Measurements from ENCODE around the gene NODAL. TPM values are rescaled to one million over a fixed set of nuclear protein-coding genes. Genes with fewer than 3 reads are reported as not detected.
A peak's percentile ranks its signal among the peaks of the same experiment; 100 is the strongest.

The NODAL gene
- total and polyA plus RNA-seq, 7 experiments from 2014 or later, result not detected

GRCh38 chr10:70465832-70466231, 24.4 kb upstream of the NODAL start:
- H3K4me3 ChIP-seq (ENCODE audit: low read length), result no peak overlapping the region
- no peaks in the 10 kb centered on the region for H3K36me3 ChIP-seq (ENCODE audit: control insufficient read depth in 2 of 3, insufficient read depth in 3 of 3, low read length in 3 of 3)
- Mint-ChIP-seq H3K27ac (no peak overlapping the region), H3K27me3 (peaks cover 0 to 23% (median 6%) of the 10 kb centered on the region in 5 donors), H3K9me3 (no peaks in the 10 kb centered on the region), H3K4me3 (no peak overlapping the region), H3K36me3 (no peaks in the 10 kb centered on the region), H3K4me1 (peaks cover 0 to 6% (median 0%) of the 10 kb centered on the region in 7 donors)
- no peaks in the 10 kb centered on the region for H3K27me3 ChIP-seq (ENCODE audit: control insufficient read depth in 2 of 2, insufficient read depth in 2 of 2, low read length in 2 of 2)
- ATAC-seq (no peak), DNase-seq (no peak)
- ChIA-PET POLR2A (no interaction called here), CTCF (no interaction called here)
- intact Hi-C loops (cut with micrococcal nuclease), result no loop called here
- H3K9me3 ChIP-seq (ENCODE audit: control insufficient read depth in 2 of 3, low read length in 3 of 3), result no peaks in the 10 kb centered on the region
- H3K4me1 ChIP-seq (ENCODE audit: control insufficient read depth in 2 of 2, insufficient read depth in 2 of 2, low read length in 2 of 2), result no peaks in the 10 kb centered on the region
- no peak overlapping the region for H3K27ac ChIP-seq (ENCODE audit: low read depth, low read length)

- Mint-ChIP-seq H3K9me3 (no peaks in the 10 kb centered on the region), H3K27ac (no peak overlapping the region), H3K36me3 (no peaks in the 10 kb centered on the region), H3K4me3 (no peak overlapping the region), H3K4me1 (peaks cover 0 to 6% (median 0%) of the 10 kb centered on the region in 7 donors), H3K27me3 (peaks cover 3 to 28% (median 10%) of the 10 kb centered on the region in 5 donors)
- Histone ChIP-seq H3K4me1 (ENCODE audit: control insufficient read depth in 2 of 2, insufficient read depth in 2 of 2, low read length in 2 of 2) (no peaks in the 10 kb centered on the region), H3K27ac (ENCODE audit: low read depth, low read length) (no peak overlapping the region), H3K27me3 (ENCODE audit: control insufficient read depth in 2 of 2, insufficient read depth in 2 of 2, low read length in 2 of 2) (no peaks in the 10 kb centered on the region), H3K4me3 (ENCODE audit: low read length) (no peak overlapping the region), H3K36me3 (ENCODE audit: control insufficient read depth in 2 of 3, insufficient read depth in 3 of 3, low read length in 3 of 3) (no peaks in the 10 kb centered on the region), H3K9me3 (ENCODE audit: control insufficient read depth in 2 of 3, low read length in 3 of 3) (no peaks in the 10 kb centered on the region)
- ChIA-PET POLR2A (no interaction called here), CTCF (interaction anchor here (1.0 kb wide), 1 partner anchor 17 kb away, joined by 6 read pairs; no protein-coding TSS in a partner anchor)
- intact Hi-C loops (cut with micrococcal nuclease), result no loop called here
- ATAC-seq (no peak), DNase-seq (no peak)
Measured at GRCh38 chr10:70465278-70465677, 23.8 kb upstream of the NODAL start.

GRCh38 chr10:70462349-70462984, 21.0 kb upstream of the NODAL start:
- Mint-ChIP-seq H3K4me1 (peaks cover 0 to 8% (median 0%) of the 10 kb centered on the region in 7 donors), H3K27ac (no peak overlapping the region), H3K9me3 (no peaks in the 10 kb centered on the region), H3K4me3 (no peak overlapping the region), H3K27me3 (peaks cover 15 to 40% (median 28%) of the 10 kb centered on the region in 5 donors), H3K36me3 (no peaks in the 10 kb centered on the region)
- no peak for ATAC-seq
- intact Hi-C loops (cut with micrococcal nuclease), result loop anchor here in 1 of 2 donors (5.0 kb wide), 1 partner anchor 355 kb away; the partner anchor contains the start of gene SGPL1
- H3K4me3 ChIP-seq (ENCODE audit: low read length), result no peak overlapping the region
- H3K27ac ChIP-seq (ENCODE audit: low read depth, low read length), result no peak overlapping the region
- no peaks in the 10 kb centered on the region for H3K36me3 ChIP-seq (ENCODE audit: control insufficient read depth in 2 of 3, insufficient read depth in 3 of 3, low read length in 3 of 3)
- CTCF ChIA-PET, result interaction anchor here (0.8 to 2.4 kb wide), 9 partner anchors 10 to 241 kb away, joined by 3 to 22 read pairs (median 5); partner anchors contain the start of gene PALD1
- peaks cover 0 to 4% of the 10 kb centered on the region in 2 donors for H3K27me3 ChIP-seq (ENCODE audit: control insufficient read depth in 2 of 2, insufficient read depth in 2 of 2, low read length in 2 of 2)
- POLR2A ChIA-PET, result no interaction called here
- no peak for DNase-seq
- H3K9me3 ChIP-seq (ENCODE audit: control insufficient read depth in 2 of 3, low read length in 3 of 3), result no peaks in the 10 kb centered on the region
- H3K4me1 ChIP-seq (ENCODE audit: control insufficient read depth in 2 of 2, insufficient read depth in 2 of 2, low read length in 2 of 2), result no peaks in the 10 kb centered on the region

GRCh38 chr10:70461397-70462348, 20.2 kb upstream of the NODAL start:
- POLR2A ChIA-PET, result no interaction called here
- Mint-ChIP-seq H3K9me3 (no peaks in the 10 kb centered on the region), H3K27me3 (peaks cover 23 to 45% (median 36%) of the 10 kb centered on the region in 5 donors), H3K36me3 (no peaks in the 10 kb centered on the region), H3K4me1 (peaks cover 0 to 8% (median 3%) of the 10 kb centered on the region in 7 donors), H3K27ac (peak overlapping the region in 2 of 9 donors; percentile 10 to 66), H3K4me3 (no peak overlapping the region)
- CTCF ChIA-PET, result interaction anchor here (0.7 to 2.4 kb wide), 23 partner anchors 11 to 416 kb away, joined by 3 to 22 read pairs (median 4); partner anchors contain the start of gene PALD1
- intact Hi-C loops (cut with micrococcal nuclease), result loop anchor here (1.0 to 5.0 kb wide), 6 partner anchors 16 to 419 kb away; partner anchors contain the start of gene SGPL1 (in 1 of the 2)
- DNase-seq (peak in 6 of 9 donors; percentile 29 to 52 (median 42)), ATAC-seq (peak; percentile 69)
- H3K27me3 ChIP-seq (ENCODE audit: control insufficient read depth in 2 of 2, insufficient read depth in 2 of 2, low read length in 2 of 2), result peaks cover 0 to 4% of the 10 kb centered on the region in 2 donors
- H3K9me3 ChIP-seq (ENCODE audit: control insufficient read depth in 2 of 3, low read length in 3 of 3), result no peaks in the 10 kb centered on the region
- no peaks in the 10 kb centered on the region for H3K36me3 ChIP-seq (ENCODE audit: control insufficient read depth in 2 of 3, insufficient read depth in 3 of 3, low read length in 3 of 3)
- no peaks in the 10 kb centered on the region for H3K4me1 ChIP-seq (ENCODE audit: control insufficient read depth in 2 of 2, insufficient read depth in 2 of 2, low read length in 2 of 2)
- no peak overlapping the region for H3K4me3 ChIP-seq (ENCODE audit: low read length)
- no peak overlapping the region for H3K27ac ChIP-seq (ENCODE audit: low read depth, low read length)

- Mint-ChIP-seq H3K36me3 (no peaks in the 10 kb centered on the region), H3K27me3 (peaks cover 23 to 59% (median 39%) of the 10 kb centered on the region in 5 donors)
- no peak for ATAC-seq
Measured at GRCh38 chr10:70459774-70460490, 18.5 kb upstream of the NODAL start.

More at GRCh38 chr10:70459774-70460490, 18.5 kb upstream of the NODAL start:
- Mint-ChIP-seq H3K27ac (peak overlapping the region in 1 of 9 donors; percentile 89), H3K9me3 (no peaks in the 10 kb centered on the region), H3K4me1 (peaks cover 0 to 8% (median 3%) of the 10 kb centered on the region in 7 donors), H3K4me3 (peak overlapping the region in 1 of 10 donors; percentile 53)
- Histone ChIP-seq H3K9me3 (ENCODE audit: control insufficient read depth in 2 of 3, low read length in 3 of 3) (no peaks in the 10 kb centered on the region), H3K4me3 (ENCODE audit: low read length) (no peak overlapping the region), H3K36me3 (ENCODE audit: control insufficient read depth in 2 of 3, insufficient read depth in 3 of 3, low read length in 3 of 3) (no peaks in the 10 kb centered on the region), H3K4me1 (ENCODE audit: control insufficient read depth in 2 of 2, insufficient read depth in 2 of 2, low read length in 2 of 2) (no peaks in the 10 kb centered on the region), H3K27ac (ENCODE audit: low read depth, low read length) (no peak overlapping the region), H3K27me3 (ENCODE audit: control insufficient read depth in 2 of 2, insufficient read depth in 2 of 2, low read length in 2 of 2) (peaks cover 0 to 4% of the 10 kb centered on the region in 2 donors)
- ChIA-PET CTCF (interaction anchor here (1.0 to 1.8 kb wide), 2 partner anchors 9 to 299 kb away, joined by 4 to 15 read pairs; no protein-coding TSS in a partner anchor), POLR2A (no interaction called here)
- DNase-seq, result no peak
- intact Hi-C loops (cut with micrococcal nuclease), result loop anchor here in 1 of 2 donors (5.0 kb wide), 1 partner anchor 357 kb away; the partner anchor contains the start of gene SGPL1
